Breast epithelium (tissue), 4 donors: Measurements from ENCODE around the gene SUPT4H1. TPM values are rescaled to one million over a fixed set of nuclear protein-coding genes. Genes with fewer than 3 reads are reported as not detected.

Experiments used
- DNase-seq, 2 donors: peaks; one replicate each; pipeline ENCODE4 v3.0.0-alpha.2; 2019; ENCODE audit warnings: low spot score in 2 of 2
- H3K27ac ChIP-seq, 2 donors: fragments of 200-600 bp; sonication (generic) in 1 of 2; one replicate each; pipeline ENCODE4 v1.5.1; 2016 to 2019; ENCODE audit warnings: mild to moderate bottlenecking in 1 of 2
- H3K27me3 ChIP-seq, 2 donors: fragments of 200-600 bp; sonication (generic) in 1 of 2; one replicate each; pipeline versions ENCODE4 v1.5.1 to v1.6.0; 2017 to 2019; ENCODE audit warnings: control low read depth in 1 of 2, mild to moderate bottlenecking in 1 of 2
- H3K36me3 ChIP-seq: fragments of 200-600 bp; one replicate; pipeline ENCODE4 v1.5.1; 2019
- H3K4me1 ChIP-seq, 2 donors: fragments of 200-600 bp; sonication (generic); one replicate each; pipeline ENCODE4 v1.5.1; 2016 to 2019; ENCODE audit warnings: control low read depth in 1 of 2
- H3K4me3 ChIP-seq, 3 donors: fragments of 200-600 bp; sonication (generic); 1 replicate in 2 of 3; 2 replicates in 1 of 3; pipeline ENCODE4 v1.5.1; 2016 to 2019; ENCODE audit warnings: mild to moderate bottlenecking in 3 of 3, moderate library complexity in 2 of 3
- H3K9me3 ChIP-seq, 2 donors: fragments of 200-600 bp; sonication (generic) in 1 of 2; one replicate each; pipeline ENCODE4 v1.5.1; 2016 to 2019; ENCODE audit warnings: control low read depth in 1 of 2
- CTCF ChIP-seq, 3 donors: fragments of 450-650 bp; IDR thresholded peaks; one replicate each; pipeline ENCODE4 v1.5.1; 2016 to 2017; ENCODE audit warnings: antibody characterized with exemption in 3 of 3, mild to moderate bottlenecking in 3 of 3, moderate library complexity in 3 of 3
- POLR2A ChIP-seq: fragments of 450-650 bp; IDR thresholded peaks from one replicate; pipeline ENCODE4 v1.6.1; 2016; ENCODE audit warnings: antibody characterized with exemption, mild to moderate bottlenecking, moderate library complexity
- POLR2AphosphoS5 ChIP-seq, 3 donors: sonication (generic); formaldehyde crosslinking; IDR thresholded peaks; one replicate each; pipeline ENCODE4 v1.6.1; 2017; ENCODE audit warnings: antibody characterized with exemption in 3 of 3
- intact Hi-C: fragments of 100-400 bp; cut with DNase I; formaldehyde crosslinking; loops from one replicate; pipeline ENCODE4 v1.15.1; 2023; ENCODE audit warnings: low total_unique reads
- total RNA-seq, 3 donors: library from RNA; depleted of rRNA; stranded (reverse); fragments of >200 nt; gene quantifications; one replicate each; pipeline ENCODE4 v1.1.0, GENCODE V29; 2016

Gene SUPT4H1
- total RNA-seq, 3 donors from 2014 or later: 46.4 to 61.6 (median 48.2) TPM

GRCh38 chr17:58337600-58338453 lies 14.2 kb downstream of the SUPT4H1 start:
- Histone ChIP-seq H3K27ac (peak overlapping the region; percentile 81 to 89), H3K9me3 (no peaks in the 10 kb centered on the region), H3K4me1 (peaks cover 12 to 22% of the 10 kb centered on the region in 2 donors), H3K27me3 (no peaks in the 10 kb centered on the region), H3K36me3 (no peaks in the 10 kb centered on the region), H3K4me3 (peak overlapping the region in 2 of 3 donors; percentile 6 to 41)
- TF ChIP-seq POLR2A (no peak), POLR2AphosphoS5 (IDR thresholded peaks at IDR 0.05) (no peak), CTCF (IDR thresholded peaks at IDR 0.05) (no peak)
- DNase-seq: peak in 1 of 2 donors; percentile 71
- intact Hi-C loops: no loop called here

- Histone ChIP-seq H3K27ac (peak overlapping the region; percentile 81 to 89), H3K4me3 (peak overlapping the region in 1 of 3 donors; percentile 6), H3K27me3 (no peaks in the 10 kb centered on the region), H3K9me3 (no peaks in the 10 kb centered on the region), H3K4me1 (peaks cover 12 to 22% of the 10 kb centered on the region in 2 donors), H3K36me3 (no peaks in the 10 kb centered on the region)
- no peak for TF ChIP-seq POLR2A
- TF ChIP-seq POLR2AphosphoS5 (IDR thresholded peaks at IDR 0.05): no peak
- no peak for TF ChIP-seq CTCF (IDR thresholded peaks at IDR 0.05)
- DNase-seq: no peak
- intact Hi-C loops: no loop called here
Measured at GRCh38 chr17:58337210-58337599, 14.8 kb downstream of the SUPT4H1 start.

GRCh38 chr17:58336456-58337209 lies 15.4 kb downstream of the SUPT4H1 start:
- H3K4me3 ChIP-seq: peak overlapping the region in 1 of 3 donors; percentile 6

GRCh38 chr17:58335779-58336455 lies 16.1 kb downstream of the SUPT4H1 start:
- Histone ChIP-seq H3K36me3 (no peaks in the 10 kb centered on the region), H3K27ac (peak overlapping the region; percentile 81 to 89)

More at GRCh38 chr17:58336456-58337209, 15.4 kb downstream of the SUPT4H1 start:
- Histone ChIP-seq H3K27me3 (no peaks in the 10 kb centered on the region), H3K4me1 (peaks cover 12 to 22% of the 10 kb centered on the region in 2 donors), H3K27ac (peak overlapping the region; percentile 81 to 89), H3K36me3 (no peaks in the 10 kb centered on the region), H3K9me3 (no peaks in the 10 kb centered on the region)
- TF ChIP-seq POLR2A (no peak), POLR2AphosphoS5 (IDR thresholded peaks at IDR 0.05) (no peak), CTCF (IDR thresholded peaks at IDR 0.05) (no peak)
- intact Hi-C loops: loop anchor here (1.0 kb wide), 1 partner anchor 13 kb away; no protein-coding TSS in a partner anchor
- no peak for DNase-seq

GRCh38 chr17:58335061-58335731 lies 16.8 kb downstream of the SUPT4H1 start:
- DNase-seq: no peak
- intact Hi-C loops: no loop called here
- H3K4me1 ChIP-seq: peaks cover 12 to 22% of the 10 kb centered on the region in 2 donors
- H3K4me3 ChIP-seq: no peak overlapping the region
- no peaks in the 10 kb centered on the region for H3K27me3 ChIP-seq
- H3K27ac ChIP-seq: peak overlapping the region; percentile 81 to 89
- no peaks in the 10 kb centered on the region for H3K9me3 ChIP-seq
- no peak for TF ChIP-seq CTCF (IDR thresholded peaks at IDR 0.05)
- TF ChIP-seq POLR2A: no peak
- TF ChIP-seq POLR2AphosphoS5 (IDR thresholded peaks at IDR 0.05): no peak
- H3K36me3 ChIP-seq: no peaks in the 10 kb centered on the region

More at GRCh38 chr17:58335779-58336455, 16.1 kb downstream of the SUPT4H1 start:
- H3K4me3 ChIP-seq: no peak overlapping the region
- peaks cover 12 to 22% of the 10 kb centered on the region in 2 donors for H3K4me1 ChIP-seq
- H3K27me3 ChIP-seq: no peaks in the 10 kb centered on the region
- intact Hi-C loops: loop anchor here (1.0 kb wide), 1 partner anchor 13 kb away; no protein-coding TSS in a partner anchor
- peak in 2 of 3 donors; percentile 45 to 62 for TF ChIP-seq POLR2AphosphoS5 (IDR thresholded peaks at IDR 0.05)
- TF ChIP-seq POLR2A: no peak
- peak; percentile 65 to 83 for DNase-seq
- no peaks in the 10 kb centered on the region for H3K9me3 ChIP-seq
